Measurements from ENCODE around the gene S100A14. TPM values are rescaled to one million over a fixed set of nuclear protein-coding genes. Genes with fewer than 3 reads are reported as not detected.
A peak's percentile ranks its signal among the peaks of the same experiment; 100 is the strongest.

The S100A14 gene
- total RNA-seq, 1 experiment from 2014 or later = 252 TPM

GRCh38 chr1:153566414-153567371 is 49.4 kb downstream of the S100A14 start:
- ATAC-seq = peak; percentile 79
- no peaks in the 10 kb centered on the region for H4K20me1 ChIP-seq (ENCODE audit: insufficient read depth)
- H3K9me2 ChIP-seq (ENCODE audit: insufficient read depth) = no peaks in the 10 kb centered on the region
- no peaks in the 10 kb centered on the region for H3K9me3 ChIP-seq (ENCODE audit: control insufficient read depth in 1 of 2, insufficient read depth in 1 of 2, low read depth in 1 of 2, low read length in 2 of 2)
- peak overlapping the region; percentile 77 for H3K4me2 ChIP-seq (ENCODE audit: low read length)
- intact Hi-C loops (cut with micrococcal nuclease) = loop anchor here (1.0 kb wide), 2 partner anchors 17 to 30 kb away; partner anchors contain the start of gene S100A3
- RAD21 ChIA-PET (ENCODE audit: low non-redundant PET in 1 of 2, low total read pairs in 2 of 2, uncharacterized antibody in 2 of 2, unreplicated experiment in 2 of 2) = interaction anchor here (0.9 to 1.7 kb wide), 7 partner anchors 21 to 56 kb away, joined by 3 to 7 read pairs (median 4); partner anchors contain the start of genes S100A6 (in 2 of the 2) and S100A4 (in 1 of the 2)
- peak overlapping the region; percentile 100 for H3K27ac ChIP-seq (ENCODE audit: low read depth, low read length)
- peaks cover 62 to 81% of the 10 kb centered on the region in 2 experiments for H3K4me1 ChIP-seq (ENCODE audit: control insufficient read depth in 1 of 2, insufficient read depth in 2 of 2, low read length in 2 of 2)
- POLR2A ChIA-PET = interaction anchor here (0.5 to 4.6 kb wide), 28 partner anchors 9 to 461 kb away, joined by 3 to 114 read pairs (median 4); partner anchors contain the start of genes CHTOP, S100A13, S100A14 and S100A16
- peak overlapping the region; percentile 23 to 41 for H3K4me3 ChIP-seq (replicated peaks in 1 of 2; ENCODE audit: low read depth in 1 of 2, low read length in 2 of 2)
- H2AFZ ChIP-seq (ENCODE audit: low read depth, low read length, poor library complexity, severe bottlenecking) = no peak overlapping the region
- peak; percentile 95 for TF ChIP-seq TCF7L2 (IDR thresholded peaks at IDR 0.05; ENCODE audit: borderline replicate concordance, extremely low read depth, insufficient read depth, insufficient read length)
- TF ChIP-seq, protein P1, sequence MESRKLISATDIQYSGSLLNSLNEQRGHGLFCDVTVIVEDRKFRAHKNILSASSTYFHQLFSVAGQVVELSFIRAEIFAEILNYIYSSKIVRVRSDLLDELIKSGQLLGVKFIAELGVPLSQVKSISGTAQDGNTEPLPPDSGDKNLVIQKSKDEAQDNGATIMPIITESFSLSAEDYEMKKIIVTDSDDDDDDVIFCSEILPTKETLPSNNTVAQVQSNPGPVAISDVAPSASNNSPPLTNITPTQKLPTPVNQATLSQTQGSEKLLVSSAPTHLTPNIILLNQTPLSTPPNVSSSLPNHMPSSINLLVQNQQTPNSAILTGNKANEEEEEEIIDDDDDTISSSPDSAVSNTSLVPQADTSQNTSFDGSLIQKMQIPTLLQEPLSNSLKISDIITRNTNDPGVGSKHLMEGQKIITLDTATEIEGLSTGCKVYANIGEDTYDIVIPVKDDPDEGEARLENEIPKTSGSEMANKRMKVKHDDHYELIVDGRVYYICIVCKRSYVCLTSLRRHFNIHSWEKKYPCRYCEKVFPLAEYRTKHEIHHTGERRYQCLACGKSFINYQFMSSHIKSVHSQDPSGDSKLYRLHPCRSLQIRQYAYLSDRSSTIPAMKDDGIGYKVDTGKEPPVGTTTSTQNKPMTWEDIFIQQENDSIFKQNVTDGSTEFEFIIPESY (IDR thresholded peaks at IDR 0.05; ENCODE audit: extremely low read depth, insufficient replicate concordance, low read length) = peak; percentile 83
- TF ChIP-seq ZFX (IDR thresholded peaks at IDR 0.05) = peak; percentile 65; the same call in 1 of the 2 replicates
- TF ChIP-seq POLR2AphosphoS5 (IDR thresholded peaks at IDR 0.05; ENCODE audit: low read depth, low read length) = peak; percentile 83
- TF ChIP-seq POLR2A (IDR thresholded peaks at IDR 0.05; ENCODE audit: borderline replicate concordance, extremely low read depth, insufficient read depth, insufficient read length) = peak; percentile 48
- TF ChIP-seq, protein P2, sequence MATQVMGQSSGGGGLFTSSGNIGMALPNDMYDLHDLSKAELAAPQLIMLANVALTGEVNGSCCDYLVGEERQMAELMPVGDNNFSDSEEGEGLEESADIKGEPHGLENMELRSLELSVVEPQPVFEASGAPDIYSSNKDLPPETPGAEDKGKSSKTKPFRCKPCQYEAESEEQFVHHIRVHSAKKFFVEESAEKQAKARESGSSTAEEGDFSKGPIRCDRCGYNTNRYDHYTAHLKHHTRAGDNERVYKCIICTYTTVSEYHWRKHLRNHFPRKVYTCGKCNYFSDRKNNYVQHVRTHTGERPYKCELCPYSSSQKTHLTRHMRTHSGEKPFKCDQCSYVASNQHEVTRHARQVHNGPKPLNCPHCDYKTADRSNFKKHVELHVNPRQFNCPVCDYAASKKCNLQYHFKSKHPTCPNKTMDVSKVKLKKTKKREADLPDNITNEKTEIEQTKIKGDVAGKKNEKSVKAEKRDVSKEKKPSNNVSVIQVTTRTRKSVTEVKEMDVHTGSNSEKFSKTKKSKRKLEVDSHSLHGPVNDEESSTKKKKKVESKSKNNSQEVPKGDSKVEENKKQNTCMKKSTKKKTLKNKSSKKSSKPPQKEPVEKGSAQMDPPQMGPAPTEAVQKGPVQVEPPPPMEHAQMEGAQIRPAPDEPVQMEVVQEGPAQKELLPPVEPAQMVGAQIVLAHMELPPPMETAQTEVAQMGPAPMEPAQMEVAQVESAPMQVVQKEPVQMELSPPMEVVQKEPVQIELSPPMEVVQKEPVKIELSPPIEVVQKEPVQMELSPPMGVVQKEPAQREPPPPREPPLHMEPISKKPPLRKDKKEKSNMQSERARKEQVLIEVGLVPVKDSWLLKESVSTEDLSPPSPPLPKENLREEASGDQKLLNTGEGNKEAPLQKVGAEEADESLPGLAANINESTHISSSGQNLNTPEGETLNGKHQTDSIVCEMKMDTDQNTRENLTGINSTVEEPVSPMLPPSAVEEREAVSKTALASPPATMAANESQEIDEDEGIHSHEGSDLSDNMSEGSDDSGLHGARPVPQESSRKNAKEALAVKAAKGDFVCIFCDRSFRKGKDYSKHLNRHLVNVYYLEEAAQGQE (IDR thresholded peaks at IDR 0.05; ENCODE audit: low read depth) = no peak
- TF ChIP-seq ZNF274 (IDR thresholded peaks at IDR 0.05; ENCODE audit: low read depth, low read length) = no peak
- TF ChIP-seq YY1 (IDR thresholded peaks at IDR 0.05; ENCODE audit: extremely low read depth, insufficient replicate concordance, low read depth, low read length) = peak; percentile 81
- H3K27me3 ChIP-seq (ENCODE audit: insufficient read depth, low read length) = no peaks in the 10 kb centered on the region
- peak overlapping the region; percentile 80 for H3K9ac ChIP-seq (ENCODE audit: low read length)
- TSS peak; percentile 93 for BruUV-seq (replicated peaks)
- CTCF ChIA-PET = interaction anchor here (0.7 to 1.9 kb wide), 9 partner anchors 27 to 213 kb away, joined by 3 to 12 read pairs (median 5); partner anchors contain the start of genes S100A13, S100A5 and S100A6
- no peaks in the 10 kb centered on the region for H3K36me3 ChIP-seq (ENCODE audit: control insufficient read depth in 1 of 2, insufficient read depth in 2 of 2, low read length in 2 of 2)
- H3K79me2 ChIP-seq (ENCODE audit: insufficient read depth, low read length) = no peaks in the 10 kb centered on the region
- DNase-seq (ENCODE audit: low read depth, low spot score) = peak; percentile 96

All from HCT116 (cell line).